ENCODE data around the gene RHOD. TPM values are rescaled to one million over a fixed set of nuclear protein-coding genes. Genes with fewer than 3 reads are reported as not detected.

The RHOD gene
- total and polyA plus RNA-seq, 11 donors = 17.1 to 149 (median 54.0) TPM

GRCh38 chr11:67034350-67034749 lies 22.3 kb upstream of the RHOD start:
- WGBS, 4 donors = 75 to 86% (median 79%) methylated on average over 5 to 6 of the region's 6 CpGs
- ATAC-seq (no peak), DNase-seq (no peak)
- TF ChIP-seq POLR2A (IDR thresholded peaks at IDR 0.05) = no peak
- TF ChIP-seq CTCF (IDR thresholded peaks at IDR 0.05) = no peak
- Histone ChIP-seq H3K9me3 (no peaks in the 10 kb centered on the region), H3K27me3 (peaks cover 0 to 4% (median 0%) of the 10 kb centered on the region in 9 donors), H3K4me1 (peaks cover 0 to 11% (median 0%) of the 10 kb centered on the region in 12 donors), H3K36me3 (no peaks in the 10 kb centered on the region), H3K27ac (no peak overlapping the region), H3K4me3 (no peak overlapping the region)
- intact Hi-C loops (cut with DNase I) = no loop called here

GRCh38 chr11:67040147-67040546 lies 16.5 kb upstream of the RHOD start:
- intact Hi-C loops (cut with DNase I) = no loop called here
- H3K27ac ChIP-seq = no peak overlapping the region
- 74 to 82% (median 79%) methylated on average over 12 of the region's 12 CpGs for WGBS, 4 donors
- H3K4me1 ChIP-seq = no peaks in the 10 kb centered on the region
- TF ChIP-seq POLR2A (IDR thresholded peaks at IDR 0.05) (no peak), CTCF (IDR thresholded peaks at IDR 0.05) (no peak)
- H3K27me3 ChIP-seq = no peaks in the 10 kb centered on the region
- no peak for ATAC-seq
- no peak overlapping the region for H3K4me3 ChIP-seq
- no peak for DNase-seq
- no peaks in the 10 kb centered on the region for H3K9me3 ChIP-seq
- no peaks in the 10 kb centered on the region for H3K36me3 ChIP-seq

GRCh38 chr11:67041602-67042001 lies 15.0 kb upstream of the RHOD start:
- ATAC-seq (no peak), DNase-seq (no peak)
- H3K36me3 ChIP-seq = no peaks in the 10 kb centered on the region
- H3K27me3 ChIP-seq = no peaks in the 10 kb centered on the region
- TF ChIP-seq POLR2A (IDR thresholded peaks at IDR 0.05) (no peak), CTCF (IDR thresholded peaks at IDR 0.05) (no peak)
- H3K4me3 ChIP-seq = no peak overlapping the region
- WGBS, 4 donors = 70 to 83% (median 77%) methylated on average over 3 of the region's 3 CpGs
- H3K4me1 ChIP-seq = no peaks in the 10 kb centered on the region
- intact Hi-C loops (cut with DNase I) = no loop called here
- H3K27ac ChIP-seq = no peak overlapping the region
- no peaks in the 10 kb centered on the region for H3K9me3 ChIP-seq

GRCh38 chr11:67043572-67044349 lies 12.9 kb upstream of the RHOD start:
- TF ChIP-seq CTCF (IDR thresholded peaks at IDR 0.05) = no peak
- TF ChIP-seq POLR2A (IDR thresholded peaks at IDR 0.05) = no peak
- ATAC-seq = no peak
- Histone ChIP-seq H3K4me1 (no peaks in the 10 kb centered on the region), H3K36me3 (no peaks in the 10 kb centered on the region), H3K9me3 (no peaks in the 10 kb centered on the region), H3K4me3 (no peak overlapping the region), H3K27ac (no peak overlapping the region), H3K27me3 (no peaks in the 10 kb centered on the region)
- DNase-seq = no peak
- intact Hi-C loops (cut with DNase I) = no loop called here
- 83 to 86% (median 84%) methylated on average over 18 of the region's 18 CpGs for WGBS, 4 donors
